HG03135 (cell line): Measurements from ENCODE around the gene ING4.

Source experiments
- ATAC-seq: cut with Tn5 transposase; IDR thresholded peaks from one replicate; pipeline ENCODE4 v1.9.1; 2021; ENCODE audit warnings: mild to moderate bottlenecking, moderate library complexity; ENCODE audit not compliant: unreplicated experiment

Gene ING4

GRCh38 chr12:6607751-6608591 lies 54.9 kb downstream of the ING4 start:
- ATAC-seq: no peak

GRCh38 chr12:6606331-6607131 lies 56.4 kb downstream of the ING4 start:
- ATAC-seq: no peak

- no peak for ATAC-seq
These were observed 57.2 kb downstream of the ING4 start for GRCh38 chr12:6605421-6606330.

- ATAC-seq: no peak
These were observed 58.5 kb downstream of the ING4 start for GRCh38 chr12:6604259-6605029.

GRCh38 chr12:6603095-6603567 lies 59.8 kb downstream of the ING4 start:
- no peak for ATAC-seq

GRCh38 chr12:6602526-6602925 lies 60.4 kb downstream of the ING4 start:
- no peak for ATAC-seq
